ENCODE measurements around the gene SNCAIP. TPM values are rescaled to one million over a fixed set of nuclear protein-coding genes. Genes with fewer than 3 reads are reported as not detected.

SNCAIP gene
- total RNA-seq, 1 experiment from 2014 or later: 1.2 TPM

DNA sequence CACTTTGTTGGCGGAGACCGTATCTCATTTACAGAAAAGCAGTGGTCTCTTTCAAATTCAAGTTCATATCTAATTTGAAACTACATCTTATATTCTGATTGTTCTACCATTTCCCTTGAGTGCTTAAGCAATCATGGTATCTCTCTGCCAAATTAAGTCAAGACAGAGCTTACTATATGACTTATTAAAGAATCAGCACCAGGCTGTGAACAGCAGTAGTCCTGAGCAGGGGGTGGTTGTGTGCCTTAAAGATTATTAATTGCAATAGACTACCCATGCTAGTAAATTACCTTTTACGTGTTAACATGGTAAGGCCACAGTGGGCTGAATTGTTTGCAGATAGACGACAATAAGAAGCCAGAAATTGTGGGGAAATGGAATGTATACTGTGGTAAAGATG, 21.5 kb downstream of the SNCAIP start:
- ChIA-PET CTCF (interaction anchor here (0.6 to 0.9 kb wide), 2 partner anchors 29 to 257 kb away, joined by 3 to 4 read pairs; no protein-coding TSS in a partner anchor), POLR2A (no interaction called here)
- Mint-ChIP-seq H3K4me3 (ENCODE audit: unreplicated experiment) (no peak overlapping the region), H3K27ac (ENCODE audit: unreplicated experiment) (no peak overlapping the region), H3K9me3 (ENCODE audit: unreplicated experiment) (peaks cover 9% of the 10 kb centered on the region), H3K36me3 (ENCODE audit: insufficient read depth, unreplicated experiment) (no peaks in the 10 kb centered on the region), H3K4me1 (ENCODE audit: low read depth, unreplicated experiment) (peaks cover 21% of the 10 kb centered on the region), H3K27me3 (ENCODE audit: insufficient read depth, unreplicated experiment) (no peaks in the 10 kb centered on the region)
- Histone ChIP-seq H3K27me3 (replicated peaks; ENCODE audit: control insufficient read depth, insufficient read depth, low read length) (no peaks in the 10 kb centered on the region), H3K36me3 (ENCODE audit: control insufficient read depth, insufficient read depth, low read length) (no peaks in the 10 kb centered on the region), H3K9me3 (no peaks in the 10 kb centered on the region), H3K4me3 (ENCODE audit: low read depth, low read length) (no peak overlapping the region), H3K4me1 (peaks cover 23% of the 10 kb centered on the region)
- TF ChIP-seq, protein P1, sequence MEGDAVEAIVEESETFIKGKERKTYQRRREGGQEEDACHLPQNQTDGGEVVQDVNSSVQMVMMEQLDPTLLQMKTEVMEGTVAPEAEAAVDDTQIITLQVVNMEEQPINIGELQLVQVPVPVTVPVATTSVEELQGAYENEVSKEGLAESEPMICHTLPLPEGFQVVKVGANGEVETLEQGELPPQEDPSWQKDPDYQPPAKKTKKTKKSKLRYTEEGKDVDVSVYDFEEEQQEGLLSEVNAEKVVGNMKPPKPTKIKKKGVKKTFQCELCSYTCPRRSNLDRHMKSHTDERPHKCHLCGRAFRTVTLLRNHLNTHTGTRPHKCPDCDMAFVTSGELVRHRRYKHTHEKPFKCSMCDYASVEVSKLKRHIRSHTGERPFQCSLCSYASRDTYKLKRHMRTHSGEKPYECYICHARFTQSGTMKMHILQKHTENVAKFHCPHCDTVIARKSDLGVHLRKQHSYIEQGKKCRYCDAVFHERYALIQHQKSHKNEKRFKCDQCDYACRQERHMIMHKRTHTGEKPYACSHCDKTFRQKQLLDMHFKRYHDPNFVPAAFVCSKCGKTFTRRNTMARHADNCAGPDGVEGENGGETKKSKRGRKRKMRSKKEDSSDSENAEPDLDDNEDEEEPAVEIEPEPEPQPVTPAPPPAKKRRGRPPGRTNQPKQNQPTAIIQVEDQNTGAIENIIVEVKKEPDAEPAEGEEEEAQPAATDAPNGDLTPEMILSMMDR (IDR thresholded peaks at IDR 0.05; ENCODE audit: insufficient read depth in 1 of 2, low read depth in 1 of 2, low read length in 1 of 2, severe bottlenecking in 1 of 2, unreplicated experiment in 1 of 2): no peak
- BruUV-seq (replicated peaks): no TSS peak
- DNase-seq: no peak
- intact Hi-C loops (cut with micrococcal nuclease; ENCODE audit: unreplicated experiment): loop anchor here (1.0 to 2.0 kb wide), 4 partner anchors 17 to 145 kb away; partner anchors contain the start of gene SNCAIP

DNA sequence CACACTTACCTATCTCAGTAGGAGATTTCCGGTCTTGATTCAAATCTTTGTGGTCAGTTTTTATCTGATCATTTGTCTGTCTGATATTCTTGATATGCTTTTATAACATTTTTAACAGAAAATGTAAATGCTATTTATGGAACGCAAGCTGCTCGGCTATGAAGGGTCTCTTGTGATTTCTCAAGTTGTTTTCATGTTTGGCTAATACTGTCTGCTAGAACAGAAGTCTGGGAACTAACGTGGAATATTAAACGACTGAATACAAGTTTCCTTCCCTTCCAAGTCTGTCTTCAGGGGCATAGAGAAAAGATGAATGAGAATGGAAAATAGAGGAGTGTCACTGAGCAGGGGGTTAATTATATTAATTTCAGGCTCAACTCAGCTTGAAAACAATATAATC, 27.6 kb downstream of the SNCAIP start:
- Histone ChIP-seq H3K36me3 (ENCODE audit: control insufficient read depth, insufficient read depth, low read length) (no peaks in the 10 kb centered on the region), H3K27me3 (replicated peaks; ENCODE audit: control insufficient read depth, insufficient read depth, low read length) (no peaks in the 10 kb centered on the region), H3K4me3 (ENCODE audit: low read depth, low read length) (no peak overlapping the region), H3K4me1 (no peaks in the 10 kb centered on the region), H3K9me3 (no peaks in the 10 kb centered on the region)
- TF ChIP-seq, protein P1 (IDR thresholded peaks at IDR 0.05; ENCODE audit: insufficient read depth in 1 of 2, low read depth in 1 of 2, low read length in 1 of 2, severe bottlenecking in 1 of 2, unreplicated experiment in 1 of 2): no peak
- ChIA-PET CTCF (no interaction called here), POLR2A (no interaction called here)
- Mint-ChIP-seq H3K27ac (ENCODE audit: unreplicated experiment) (no peak overlapping the region), H3K4me3 (ENCODE audit: unreplicated experiment) (no peak overlapping the region), H3K27me3 (ENCODE audit: insufficient read depth, unreplicated experiment) (no peaks in the 10 kb centered on the region), H3K36me3 (ENCODE audit: insufficient read depth, unreplicated experiment) (no peaks in the 10 kb centered on the region), H3K4me1 (ENCODE audit: low read depth, unreplicated experiment) (no peaks in the 10 kb centered on the region), H3K9me3 (ENCODE audit: unreplicated experiment) (no peaks in the 10 kb centered on the region)
- no peak for DNase-seq
- BruUV-seq (replicated peaks): no TSS peak
- intact Hi-C loops (cut with micrococcal nuclease; ENCODE audit: unreplicated experiment): no loop called here

DNA sequence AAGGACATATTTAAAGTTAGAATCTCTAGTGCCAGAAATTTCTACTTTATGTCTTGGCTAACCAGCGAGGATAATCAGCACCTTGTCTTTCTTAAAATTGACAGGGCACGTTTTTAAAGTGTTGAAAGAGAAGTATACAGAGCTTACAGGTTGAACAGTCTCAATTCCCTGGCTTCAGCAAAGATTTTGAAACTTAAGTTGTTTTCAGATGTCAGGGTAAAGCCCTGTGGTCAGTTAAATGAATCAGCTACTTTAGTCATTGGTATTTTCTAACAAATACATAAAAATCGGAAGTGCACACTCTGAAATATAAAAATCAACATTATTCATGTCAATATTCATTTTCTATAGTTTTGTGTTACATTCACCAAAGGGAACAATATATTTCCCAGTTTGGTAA, 29.1 kb downstream of the SNCAIP start:
- Histone ChIP-seq H3K27me3 (replicated peaks; ENCODE audit: control insufficient read depth, insufficient read depth, low read length) (no peaks in the 10 kb centered on the region), H3K9me3 (no peaks in the 10 kb centered on the region), H3K36me3 (ENCODE audit: control insufficient read depth, insufficient read depth, low read length) (no peaks in the 10 kb centered on the region), H3K4me3 (ENCODE audit: low read depth, low read length) (no peak overlapping the region), H3K4me1 (no peaks in the 10 kb centered on the region)
- ChIA-PET CTCF (no interaction called here), POLR2A (no interaction called here)
- no peak for DNase-seq
- Mint-ChIP-seq H3K27me3 (ENCODE audit: insufficient read depth, unreplicated experiment) (no peaks in the 10 kb centered on the region), H3K4me3 (ENCODE audit: unreplicated experiment) (no peak overlapping the region), H3K9me3 (ENCODE audit: unreplicated experiment) (no peaks in the 10 kb centered on the region), H3K27ac (ENCODE audit: unreplicated experiment) (no peak overlapping the region), H3K4me1 (ENCODE audit: low read depth, unreplicated experiment) (no peaks in the 10 kb centered on the region), H3K36me3 (ENCODE audit: insufficient read depth, unreplicated experiment) (no peaks in the 10 kb centered on the region)
- no TSS peak for BruUV-seq (replicated peaks)
- TF ChIP-seq, protein P1 (IDR thresholded peaks at IDR 0.05; ENCODE audit: insufficient read depth in 1 of 2, low read depth in 1 of 2, low read length in 1 of 2, severe bottlenecking in 1 of 2, unreplicated experiment in 1 of 2): no peak
- intact Hi-C loops (cut with micrococcal nuclease; ENCODE audit: unreplicated experiment): no loop called here

Measured in Caco-2 (cell line).